PC-3 (cell line): Measurements from ENCODE around the gene FAM43A. TPM values are rescaled to one million over a fixed set of nuclear protein-coding genes. Genes with fewer than 3 reads are reported as not detected.

Experiments used
- ATAC-seq: fragments of 200-7000 bp; cut with Tn5 transposase; 2 replicates; pipeline ENCODE4 v1.9.1; 2020; ENCODE audit warnings: mild to moderate bottlenecking, moderate library complexity
- Bru-seq: library from RNA; stranded (reverse); fragments of 400-500 nt; gene quantifications from one replicate; lab custom pipeline; 2021; lab: Mats Ljungman, UMichigan
- BruChase-seq, 2 experiments: library from RNA; stranded (reverse); fragments of 400-500 nt; gene quantifications; one replicate each; lab custom pipeline; 2021; lab: Mats Ljungman, UMichigan
- BruUV-seq: library from RNA; stranded (reverse); fragments of 400-500 nt; replicated peaks from 2 replicates; lab custom pipeline; 2021; lab: Mats Ljungman, UMichigan
- CTCF ChIA-PET: fragments of 300-600 bp; sonication (Branson Sonifier 250); formaldehyde crosslinking; loops from one replicate; lab custom pipeline; 2022; ENCODE audit warnings: antibody characterized with exemption; lab: Charles Lee
- POLR2A ChIA-PET: fragments of 300-600 bp; sonication (Branson Sonifier 250); formaldehyde crosslinking; loops from one replicate; lab custom pipeline; 2022; ENCODE audit warnings: antibody characterized with exemption; ENCODE audit not compliant: unreplicated experiment; lab: Charles Lee
- DNase-seq: peaks from one replicate; pipeline ENCODE4 v3.0.0-alpha.2; 2015
- H2AFZ ChIP-seq: fragments of 300-600 bp; sonication (generic); 2 replicates; pipeline ENCODE4 v1.6.0; 2016; ENCODE audit warnings: antibody characterized with exemption, low read length
- H3F3A ChIP-seq: fragments of 300-600 bp; sonication (generic); one replicate; pipeline ENCODE4 v1.6.0; 2017; ENCODE audit warnings: antibody characterized with exemption, low read length, control low read depth, mild to moderate bottlenecking; ENCODE audit not compliant: unreplicated experiment
- H3K27ac ChIP-seq: fragments of 300-600 bp; sonication (generic); 2 replicates; pipeline ENCODE4 v1.5.1; 2016; ENCODE audit warnings: mild to moderate bottlenecking, low read length
- H3K27me3 ChIP-seq: fragments of 300-600 bp; sonication (generic); 2 replicates; pipeline ENCODE4 v1.6.1; 2016; ENCODE audit warnings: low read length, mixed read lengths
- H3K36me3 ChIP-seq: fragments of 300-600 bp; sonication (generic); 2 replicates; pipeline ENCODE4 v1.6.1; 2016; ENCODE audit warnings: low read depth, mixed run types, low read length, mixed read lengths
- H3K4me1 ChIP-seq: fragments of 300-600 bp; sonication (generic); 2 replicates; pipeline ENCODE4 v1.5.1; 2016; ENCODE audit warnings: low read length; ENCODE audit not compliant: insufficient read depth
- H3K4me2 ChIP-seq: fragments of 300-600 bp; sonication (generic); 2 replicates; pipeline ENCODE4 v1.6.0; 2016; ENCODE audit warnings: low read length
- H3K4me3 ChIP-seq: fragments of 300-600 bp; sonication (generic); 2 replicates; pipeline ENCODE4 v1.5.1; 2016; ENCODE audit warnings: mild to moderate bottlenecking, low read length, mixed read lengths
- H3K79me2 ChIP-seq: fragments of 300-600 bp; sonication (generic); 2 replicates; pipeline ENCODE4 v1.6.1; 2017; ENCODE audit warnings: low read length, mixed read lengths
- H3K9ac ChIP-seq: fragments of 300-600 bp; sonication (generic); 2 replicates; pipeline ENCODE4 v1.6.0; 2016; ENCODE audit warnings: mild to moderate bottlenecking, low read length
- H3K9me2 ChIP-seq: fragments of 300-600 bp; sonication (generic); replicated peaks from 2 replicates; pipeline ENCODE4 v1.6.1; 2016; ENCODE audit warnings: mixed run types, low read length, mixed read lengths
- H3K9me3 ChIP-seq: fragments of 300-600 bp; sonication (generic); 2 replicates; pipeline ENCODE4 v1.6.1; 2016; ENCODE audit warnings: low read length, mixed read lengths
- H4K20me1 ChIP-seq: fragments of 300-600 bp; sonication (generic); 2 replicates; pipeline ENCODE4 v1.6.1; 2016; ENCODE audit warnings: low read length, mixed read lengths
- EZH2 ChIP-seq: fragments of 300-600 bp; sonication (generic); IDR thresholded peaks from one replicate; pipeline ENCODE4 v1.6.1; 2017; ENCODE audit warnings: antibody characterized with exemption, mild to moderate bottlenecking, low read length; ENCODE audit not compliant: unreplicated experiment
- EZH2phosphoT487 ChIP-seq: fragments of 300-600 bp; sonication (generic); IDR thresholded peaks from 2 replicates; pipeline ENCODE4 v1.6.1; 2018; ENCODE audit warnings: mild to moderate bottlenecking, antibody characterized with exemption, low read length, borderline replicate concordance
- intact Hi-C: fragments of 100-400 bp; cut with micrococcal nuclease; formaldehyde crosslinking; loops from 2 replicates; pipeline ENCODE4 v1.9.0; 2023
- long read RNA-seq: library from polyadenylated mRNA; unstranded; transcript quantifications from one replicate; pipeline ENCODE4 v2.0.0, GENCODE V29; 2021; ENCODE audit not compliant: unreplicated experiment
- total RNA-seq: library from RNA; depleted of rRNA; stranded (reverse); fragments of >200 nt; gene quantifications from 2 replicates; pipeline ENCODE4 v1.2.3, GENCODE V29; 2014; rRNA removed
- TF ChIP-seq, protein P1 (sequence below): fragments of 300-600 bp; sonication (generic); conservative IDR thresholded peaks from 2 replicates; pipeline ENCODE4 v1.5.1; 2017; ENCODE audit warnings: antibody characterized with exemption, low read depth, mild to moderate bottlenecking, low read length

Gene FAM43A, protein sequence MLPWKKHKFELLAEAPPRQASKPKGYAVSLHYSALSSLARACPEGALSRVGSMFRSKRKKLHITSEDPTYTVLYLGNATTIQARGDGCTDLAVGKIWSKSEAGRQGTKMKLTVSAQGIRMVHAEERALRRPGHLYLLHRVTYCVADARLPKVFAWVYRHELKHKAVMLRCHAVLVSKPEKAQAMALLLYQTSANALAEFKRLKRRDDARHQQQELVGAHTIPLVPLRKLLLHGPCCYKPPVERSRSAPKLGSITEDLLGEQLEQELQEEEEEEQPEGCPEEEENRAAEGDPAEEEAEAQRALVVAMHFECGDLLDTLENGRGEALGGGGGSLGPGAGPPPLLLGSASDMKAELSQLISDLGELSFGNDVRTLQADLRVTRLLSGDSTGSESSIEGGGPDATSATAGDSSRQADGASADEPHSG
- total RNA-seq (59.8 and 73.8 TPM in 2 replicates), Bru-seq, nascent RNA (percentile 85 among the genes with signal in this experiment), BruChase-seq, experiment 1, labeled RNA remaining after a 6-hour chase (percentile 78 among the genes with signal in this experiment), BruChase-seq, experiment 2, labeled RNA remaining after a 2-hour chase (percentile 95 among the genes with signal in this experiment)
- long read RNA-seq, transcript FAM43A-201 (1 exons, 2,494 nt), result major isoform, 63 of 63 reads
- long read RNA-seq, partial matches to known transcripts, result 0 of 63 reads
- long read RNA-seq, other reads (novel, unspliced or antisense), result 0 of 63 reads

DNA sequence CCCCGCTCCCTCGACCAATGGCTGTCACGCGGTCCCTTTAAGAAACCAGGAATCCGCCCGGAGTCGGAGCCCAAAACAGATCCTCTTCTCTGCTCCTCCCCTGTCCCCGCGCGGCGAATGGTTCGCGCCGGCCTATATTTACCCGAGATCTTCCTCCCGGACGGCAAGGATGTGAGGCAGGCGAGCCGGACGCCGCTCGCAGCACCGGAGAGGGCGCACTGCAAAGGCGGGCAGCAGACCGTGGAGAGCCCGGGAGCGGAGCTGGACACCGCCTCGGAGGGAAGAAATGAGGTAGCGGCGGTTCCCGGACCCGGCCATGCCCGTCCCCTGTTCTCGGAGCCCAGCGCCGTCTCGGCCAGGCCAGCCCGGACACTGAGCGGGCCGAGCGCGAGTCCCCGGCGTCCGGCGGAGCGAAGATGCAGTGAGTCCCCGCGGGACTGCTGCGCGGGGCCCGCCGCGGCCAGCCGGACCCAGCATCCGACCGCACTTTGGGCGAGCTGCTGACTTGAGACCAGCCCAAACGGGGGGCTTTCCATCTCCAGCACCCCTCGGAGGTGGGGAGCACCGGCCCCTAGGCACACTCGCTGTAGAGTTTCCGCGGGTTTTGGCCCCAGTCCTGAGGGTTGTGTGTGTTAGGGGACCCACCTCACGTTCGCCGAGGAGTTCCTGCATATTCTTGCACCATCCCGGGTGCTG, at the start of gene FAM43A:
FAM43A (plus strand) TSS at position 166 of the 696 bp plus-strand sequence. CDS start 944 bp downstream, outside the sequence.
- H3K4me3 ChIP-seq, result peak within 1 kb of the TSS; percentile 93
- no peaks in the 10 kb centered on the region for H3K9me2 ChIP-seq
- intact Hi-C loops, result loop anchor here (1.0 to 10.0 kb wide), 7 partner anchors 37 to 839 kb away; no protein-coding TSS in a partner anchor
- peak within 1 kb of the TSS; percentile 94 for H3K4me2 ChIP-seq
- no peaks in the 10 kb centered on the region for H3F3A ChIP-seq
- H3K27ac ChIP-seq, result peak within 1 kb of the TSS; percentile 3; the same call in 1 of the 2 replicates
- DNase-seq (peak; percentile 97), ATAC-seq (peak; percentile 54)
- no peaks in the 10 kb centered on the region for H3K27me3 ChIP-seq
- CTCF ChIA-PET, result no interaction called here
- TF ChIP-seq EZH2, result no peak
- TF ChIP-seq, protein P1, sequence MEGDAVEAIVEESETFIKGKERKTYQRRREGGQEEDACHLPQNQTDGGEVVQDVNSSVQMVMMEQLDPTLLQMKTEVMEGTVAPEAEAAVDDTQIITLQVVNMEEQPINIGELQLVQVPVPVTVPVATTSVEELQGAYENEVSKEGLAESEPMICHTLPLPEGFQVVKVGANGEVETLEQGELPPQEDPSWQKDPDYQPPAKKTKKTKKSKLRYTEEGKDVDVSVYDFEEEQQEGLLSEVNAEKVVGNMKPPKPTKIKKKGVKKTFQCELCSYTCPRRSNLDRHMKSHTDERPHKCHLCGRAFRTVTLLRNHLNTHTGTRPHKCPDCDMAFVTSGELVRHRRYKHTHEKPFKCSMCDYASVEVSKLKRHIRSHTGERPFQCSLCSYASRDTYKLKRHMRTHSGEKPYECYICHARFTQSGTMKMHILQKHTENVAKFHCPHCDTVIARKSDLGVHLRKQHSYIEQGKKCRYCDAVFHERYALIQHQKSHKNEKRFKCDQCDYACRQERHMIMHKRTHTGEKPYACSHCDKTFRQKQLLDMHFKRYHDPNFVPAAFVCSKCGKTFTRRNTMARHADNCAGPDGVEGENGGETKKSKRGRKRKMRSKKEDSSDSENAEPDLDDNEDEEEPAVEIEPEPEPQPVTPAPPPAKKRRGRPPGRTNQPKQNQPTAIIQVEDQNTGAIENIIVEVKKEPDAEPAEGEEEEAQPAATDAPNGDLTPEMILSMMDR, result peak; percentile 20; the same call in 1 of the 2 replicates
- no peak for TF ChIP-seq EZH2phosphoT487
- H3K9ac ChIP-seq, result peak within 1 kb of the TSS; percentile 84
- no peaks in the 10 kb centered on the region for H3K9me3 ChIP-seq
- peaks cover 35% of the 10 kb centered on the region for H4K20me1 ChIP-seq
- H3K36me3 ChIP-seq, result no peaks in the 10 kb centered on the region
- peaks cover 37% of the 10 kb centered on the region for H3K79me2 ChIP-seq
- BruUV-seq, result TSS peak; percentile 62
- peaks cover 44% of the 10 kb centered on the region for H3K4me1 ChIP-seq
- H2AFZ ChIP-seq, result peak within 1 kb of the TSS; percentile 26; the same call in 1 of the 2 replicates
- POLR2A ChIA-PET, result interaction anchor here (0.5 to 1.2 kb wide), 3 partner anchors 37 to 898 kb away, joined by 3 to 13 read pairs (median 5); no protein-coding TSS in a partner anchor

DNA sequence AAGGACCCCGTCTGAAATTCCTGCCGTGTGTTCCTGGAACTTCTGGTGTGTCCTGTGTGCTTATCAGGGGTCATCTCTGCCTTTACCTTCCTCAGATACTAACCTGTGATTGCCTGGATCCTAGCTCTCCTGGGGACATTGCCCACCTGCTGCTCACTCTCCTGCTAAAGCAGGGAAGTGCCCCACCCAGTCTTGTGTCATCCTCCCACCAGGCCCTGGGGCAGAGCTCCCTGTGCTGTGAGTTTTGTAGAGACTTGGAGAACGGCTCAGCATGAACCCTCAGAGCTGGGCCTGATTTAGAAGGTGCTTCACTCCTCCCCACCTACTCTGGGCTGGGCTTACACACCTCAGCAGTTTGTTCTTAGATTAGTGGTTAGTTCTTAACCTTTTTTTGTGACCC, 48.6 kb upstream of the FAM43A start:
- intact Hi-C loops, result no loop called here
- no peaks in the 10 kb centered on the region for H3K9me2 ChIP-seq
- POLR2A ChIA-PET, result no interaction called here
- H3F3A ChIP-seq, result no peaks in the 10 kb centered on the region
- ATAC-seq (no peak), DNase-seq (peak; percentile 24)
- peaks cover 8% of the 10 kb centered on the region; the same call in 1 of the 2 replicates for H3K79me2 ChIP-seq
- H3K9ac ChIP-seq, result no peak overlapping the region
- no peaks in the 10 kb centered on the region for H3K27me3 ChIP-seq
- H3K27ac ChIP-seq, result no peak overlapping the region
- no peak overlapping the region for H2AFZ ChIP-seq
- H3K4me2 ChIP-seq, result no peak overlapping the region
- peaks cover 18% of the 10 kb centered on the region for H3K36me3 ChIP-seq
- H4K20me1 ChIP-seq, result no peaks in the 10 kb centered on the region
- TF ChIP-seq EZH2phosphoT487, result no peak
- peaks cover 7% of the 10 kb centered on the region; the same call in 1 of the 2 replicates for H3K4me1 ChIP-seq
- no peaks in the 10 kb centered on the region for H3K9me3 ChIP-seq
- H3K4me3 ChIP-seq, result no peak overlapping the region
- BruUV-seq, result no TSS peak
- CTCF ChIA-PET, result no interaction called here
